Renal pelvis (tissue), 4 donors: ENCODE data around the gene EFCAB14. TPM values are rescaled to one million over a fixed set of nuclear protein-coding genes. Genes with fewer than 3 reads are reported as not detected.
"Not testable (repeated sequence)": the region's sequence is repeated elsewhere in the genome, so short reads cannot be mapped to it uniquely, and the experiment has no call there.

ENCODE experiments used
- DNase-seq: peaks from one replicate; pipeline ENCODE4 v3.0.0-alpha.2; 2013
- polyA plus RNA-seq, 3 donors: library from polyadenylated mRNA; unstranded; fragments of 120-200 nt; gene quantifications; one replicate each; pipeline ENCODE4 v1.2.1, GENCODE V29; 2013; ENCODE audit not compliant: insufficient read length in 3 of 3

EFCAB14 gene
- polyA plus RNA-seq, 3 donors, result 87.2 to 110 (median 88.9) TPM

- DNase-seq, result not testable (repeated sequence)
These were observed 9.5 kb upstream of the EFCAB14 start for GRCh38 chr1:46728327-46728873.

DNA sequence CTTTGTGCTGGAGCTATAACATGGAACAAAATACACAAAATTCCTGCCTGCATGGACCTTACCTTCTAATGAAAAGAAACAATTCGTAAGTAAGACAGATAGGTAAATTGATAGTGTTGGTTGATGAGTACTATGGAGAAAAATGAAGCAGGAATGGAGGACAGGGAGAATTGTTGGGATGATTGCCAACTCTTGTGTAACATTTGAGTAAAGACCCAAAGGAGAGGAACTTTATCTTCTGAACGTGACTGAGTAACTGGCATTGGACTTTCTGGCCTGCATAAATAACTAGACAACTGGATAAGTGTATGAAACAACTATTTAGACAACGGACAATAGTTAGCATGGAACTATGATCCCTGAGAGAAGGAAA, 6.8 kb upstream of the EFCAB14 start:
- DNase-seq, result no peak

- peak; percentile 80 for DNase-seq
These were observed 6.2 kb upstream of the EFCAB14 start for GRCh38 chr1:46724991-46725735.

DNA sequence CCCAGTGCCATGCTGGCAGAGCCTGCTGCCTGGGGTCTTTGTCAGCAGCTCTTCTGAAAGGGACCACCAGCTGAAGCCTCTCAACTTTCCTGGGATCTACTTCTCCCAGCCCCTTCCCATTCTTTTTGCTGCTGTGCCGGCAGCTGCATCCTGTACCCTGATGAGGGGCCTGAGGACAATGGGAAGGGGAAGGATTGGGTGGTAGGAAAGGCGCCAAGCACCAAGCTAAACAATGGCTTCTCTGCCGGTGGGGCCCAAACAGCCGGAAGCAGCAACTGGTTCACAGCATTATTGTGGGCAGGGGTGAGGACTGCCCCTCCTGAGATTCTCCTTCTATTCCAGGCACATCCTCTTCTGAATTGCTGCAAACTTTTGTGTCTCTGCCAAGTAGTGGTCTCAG, 5.0 kb upstream of the EFCAB14 start:
- no peak for DNase-seq

DNA sequence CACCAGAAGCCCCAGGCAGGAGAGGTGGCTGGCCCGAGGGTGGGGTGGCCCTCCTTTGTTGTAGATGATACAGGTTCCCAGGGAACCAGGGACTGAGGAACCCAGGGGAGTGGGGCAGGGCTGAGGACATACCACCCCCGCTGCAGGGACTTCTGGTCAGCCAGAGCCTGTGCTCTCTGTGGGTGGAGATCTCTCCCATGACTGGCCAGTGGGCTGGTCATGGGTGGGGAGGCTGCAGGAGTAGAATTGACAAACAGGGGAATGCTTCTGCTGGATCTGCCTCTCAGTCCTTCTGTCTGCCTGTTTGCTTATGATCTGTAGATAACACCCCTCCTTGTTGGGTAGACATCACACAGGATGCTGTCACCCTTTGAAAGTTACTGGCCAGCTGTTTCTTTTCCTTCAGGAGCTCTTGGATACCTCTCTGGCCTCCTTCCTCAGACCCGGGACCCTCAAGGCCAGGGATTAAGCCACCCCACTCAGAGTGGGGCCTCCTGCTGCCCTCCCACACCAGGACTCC, 2.8 kb upstream of the EFCAB14 start:
- DNase-seq, result no peak

- no peak for DNase-seq
These were observed 2.3 kb upstream of the EFCAB14 start for GRCh38 chr1:46721204-46721603.

GRCh38 chr1:46720319-46720718, 1.4 kb upstream of the EFCAB14 start:
- DNase-seq, result not testable (repeated sequence)

- no peak for DNase-seq
These were observed 775 bp upstream of the EFCAB14 start for GRCh38 chr1:46719689-46720088.

DNA sequence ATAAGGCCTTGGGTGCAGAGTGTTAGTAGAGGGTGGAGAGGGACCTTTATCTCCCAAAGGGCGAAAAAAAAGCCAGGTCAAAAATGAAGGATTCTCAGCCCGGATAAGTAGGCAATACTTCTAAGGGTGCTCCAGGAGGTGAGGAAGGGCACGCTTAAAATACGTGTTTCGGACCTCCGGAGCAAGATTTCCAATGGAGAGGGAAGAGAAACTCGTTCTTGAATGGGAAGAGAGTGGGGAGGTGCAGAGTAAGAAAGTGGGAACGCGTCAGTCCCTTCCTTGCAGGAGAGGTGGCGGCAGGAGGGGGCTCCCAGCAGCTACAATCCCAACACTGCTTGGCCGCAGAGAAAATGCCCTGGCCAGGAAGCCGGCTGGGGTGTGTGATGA, 581 bp downstream of the EFCAB14 start:
- no peak for DNase-seq

- DNase-seq, result no peak
These were observed 1.3 kb downstream of the EFCAB14 start for GRCh38 chr1:46717654-46718053.

GRCh38 chr1:46714976-46715375, 3.9 kb downstream of the EFCAB14 start:
- no peak for DNase-seq

DNA sequence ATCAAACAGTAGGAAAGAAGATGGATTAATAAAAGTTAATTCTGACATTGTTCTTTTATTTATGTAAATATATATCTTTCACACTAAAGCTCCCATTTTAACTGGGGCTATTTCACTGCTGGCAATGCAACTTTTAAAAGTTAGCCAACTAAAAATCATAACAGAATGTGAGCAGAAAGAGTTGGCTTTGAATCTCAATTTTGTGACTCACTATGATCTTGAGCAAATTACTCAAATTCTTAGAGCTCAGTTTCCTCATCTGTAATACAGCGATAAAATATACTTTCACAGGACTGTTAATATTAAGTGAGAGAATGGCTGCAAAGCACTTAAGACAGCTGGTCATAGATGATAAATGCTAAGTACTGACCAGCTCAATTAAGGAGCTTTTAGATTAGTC, 10.8 kb downstream of the EFCAB14 start:
- DNase-seq, result no peak

GRCh38 chr1:46705408-46705807, 13.5 kb downstream of the EFCAB14 start:
- DNase-seq, result no peak

DNA sequence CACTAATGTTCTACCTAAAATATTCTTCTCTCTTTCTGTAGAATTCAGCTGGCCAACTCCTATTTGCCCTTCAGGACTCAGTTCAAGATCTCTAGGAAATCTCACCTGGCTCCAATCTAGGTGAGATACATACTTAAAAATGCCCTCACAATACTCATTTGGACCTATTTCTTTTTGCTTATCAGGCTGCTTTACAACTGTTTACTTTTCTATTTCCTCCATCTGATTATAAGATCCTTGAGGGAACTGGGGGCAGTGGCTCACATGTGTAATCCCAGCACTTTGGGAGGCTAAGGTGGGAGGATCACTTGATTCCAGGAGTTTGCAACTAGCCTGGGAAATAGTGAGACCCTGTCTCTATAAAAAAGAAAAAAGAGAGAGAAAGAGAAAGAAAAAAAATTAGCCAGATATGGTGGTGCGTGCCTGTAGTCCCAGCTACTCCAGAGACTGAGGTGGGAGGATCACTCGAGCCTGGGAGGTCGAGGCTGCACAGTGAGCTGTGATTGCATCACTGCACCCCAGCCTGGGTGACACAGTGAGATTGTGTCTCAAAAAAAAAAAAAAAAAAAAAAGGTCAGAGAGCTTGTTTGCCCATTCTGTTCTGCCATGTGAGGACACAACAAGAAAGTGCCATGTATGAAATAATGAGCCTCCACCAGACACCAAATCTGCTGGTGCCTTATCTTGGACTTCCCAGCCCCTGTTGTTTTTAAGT, 14.8 kb downstream of the EFCAB14 start:
- DNase-seq, result no peak

GRCh38 chr1:46699666-46700065, 19.2 kb downstream of the EFCAB14 start:
- no peak for DNase-seq

DNA sequence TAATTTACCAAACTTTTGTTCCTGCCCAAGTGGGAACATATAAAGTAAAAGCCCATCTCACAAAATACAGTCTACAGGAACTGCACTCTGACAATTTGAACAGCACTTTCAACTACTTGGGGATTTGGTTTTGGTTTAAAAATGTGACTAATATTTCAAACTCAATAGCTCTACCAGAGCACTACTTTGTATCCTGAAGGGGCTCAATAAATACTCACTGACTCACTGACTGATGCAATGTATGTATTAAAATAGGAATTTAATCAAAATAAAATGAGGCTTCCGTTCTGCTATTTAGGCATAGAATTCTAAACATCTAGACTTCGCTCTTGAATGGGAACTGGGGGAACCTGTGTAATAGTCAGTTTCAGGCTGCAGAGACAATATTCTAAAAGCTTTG, 21.9 kb downstream of the EFCAB14 start:
- DNase-seq, result no peak

DNA sequence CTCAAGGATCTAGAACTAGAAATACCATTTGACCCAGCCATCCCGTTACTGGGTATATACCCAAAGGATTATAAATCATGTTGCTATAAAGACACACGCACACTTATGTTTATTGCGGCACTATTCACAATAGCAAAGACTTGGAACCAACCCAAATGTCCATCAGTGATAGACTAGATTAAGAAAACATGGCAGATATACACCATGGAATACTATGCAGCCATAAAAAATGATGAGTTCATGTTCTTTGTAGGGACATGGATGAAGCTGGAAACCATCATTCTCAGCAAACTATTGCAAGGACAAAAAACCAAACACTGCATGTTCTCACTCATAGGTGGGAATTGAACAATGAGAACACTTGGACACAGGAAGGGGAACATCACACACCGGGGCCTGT, 24.2 kb downstream of the EFCAB14 start:
- not testable (repeated sequence) for DNase-seq

DNA sequence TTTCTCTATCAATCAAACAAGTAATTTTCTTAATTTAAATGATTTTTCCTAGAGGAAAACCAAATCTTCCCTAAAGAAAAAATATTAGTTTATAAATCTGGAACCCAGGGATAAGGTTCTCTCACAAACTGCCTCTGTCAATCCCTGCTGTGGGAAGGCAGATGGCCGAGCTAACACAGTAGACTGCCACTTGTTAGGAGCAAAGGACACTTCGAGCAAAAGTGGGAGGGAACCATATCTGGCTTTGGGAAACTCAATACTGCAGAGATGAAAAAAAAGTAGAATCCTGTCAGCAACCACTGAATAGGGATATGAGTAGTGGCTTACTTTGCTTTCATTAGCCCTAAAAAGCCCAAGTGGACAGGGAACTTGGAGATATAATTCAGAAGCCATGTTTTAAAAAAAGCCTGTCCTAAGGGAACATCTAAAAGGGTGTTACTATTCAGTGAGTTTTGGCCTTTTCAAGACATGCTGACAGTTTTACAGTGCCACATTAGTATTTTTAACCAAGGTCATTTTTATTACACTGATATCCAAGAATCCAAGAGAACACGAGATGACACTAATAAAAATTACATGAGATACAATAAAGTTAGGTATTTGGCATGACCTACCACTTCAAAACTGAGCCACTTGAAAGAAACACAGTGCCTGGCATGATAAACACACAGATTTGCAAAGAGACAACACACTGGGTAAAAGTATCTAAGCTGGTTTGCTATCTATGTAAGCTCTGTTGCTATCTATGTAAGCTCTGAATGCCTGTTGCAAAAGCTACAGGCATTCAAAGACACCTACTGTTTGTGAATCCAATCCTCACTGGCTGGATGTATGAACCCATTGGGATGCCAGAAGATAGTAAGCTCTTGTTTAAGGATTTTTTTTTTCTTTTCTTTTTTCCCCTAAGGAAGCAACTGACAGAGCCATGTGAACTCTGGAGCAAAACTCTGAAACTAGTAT, 25.8 kb downstream of the EFCAB14 start:
- no peak for DNase-seq

- no peak for DNase-seq
These were observed 26.7 kb downstream of the EFCAB14 start for GRCh38 chr1:46691997-46692790.

DNA sequence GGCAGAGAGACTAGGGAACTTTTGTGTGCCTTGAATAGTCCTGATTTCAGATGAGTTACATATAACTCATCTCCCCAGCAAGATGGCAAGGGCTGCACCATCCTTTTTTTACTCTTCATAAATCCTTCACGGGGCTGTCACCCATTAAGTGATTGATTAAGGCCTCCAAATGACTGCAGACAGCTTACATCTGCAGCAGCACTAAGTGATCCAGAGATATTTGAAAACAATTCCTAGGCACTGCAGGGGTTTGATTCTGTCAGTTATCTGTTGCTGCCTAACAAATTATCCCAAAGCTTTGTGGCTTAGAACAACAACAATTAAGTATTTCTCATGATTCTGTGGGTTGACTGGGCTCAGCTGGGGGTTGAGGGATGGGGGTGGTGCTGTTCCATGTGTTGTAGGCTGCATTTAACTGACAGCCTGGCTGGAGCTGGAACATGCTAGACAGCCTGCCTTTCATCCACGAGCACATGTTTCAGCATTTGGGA, 27.9 kb downstream of the EFCAB14 start:
- DNase-seq, result no peak

- DNase-seq, result no peak
These were observed 29.0 kb downstream of the EFCAB14 start for GRCh38 chr1:46689897-46690296.
